ENCODE data around the gene ERG.

Gene ERG

GRCh38 chr21:38434913-38435533, 63.3 kb downstream of the ERG start:
- no peak for DNase-seq (ENCODE audit: low read depth in 2 of 2)

- no peak for DNase-seq (ENCODE audit: low read depth in 2 of 2)
Observed at GRCh38 chr21:38433471-38433870, 64.8 kb downstream of the ERG start.

- no peak for DNase-seq (ENCODE audit: low read depth in 2 of 2)
Observed at GRCh38 chr21:38430401-38430984, 67.8 kb downstream of the ERG start.

GRCh38 chr21:38429011-38429410, 69.3 kb downstream of the ERG start:
- DNase-seq (ENCODE audit: low read depth in 2 of 2) = no peak

GRCh38 chr21:38428211-38428610, 70.1 kb downstream of the ERG start:
- DNase-seq (ENCODE audit: low read depth in 2 of 2) = no peak

GRCh38 chr21:38424305-38425019, 73.8 kb downstream of the ERG start:
- no peak for DNase-seq (ENCODE audit: low read depth in 2 of 2)

GRCh38 chr21:38422082-38422481, 76.2 kb downstream of the ERG start:
- DNase-seq (ENCODE audit: low read depth in 2 of 2) = no peak

GRCh38 chr21:38420140-38420539, 78.1 kb downstream of the ERG start:
- no peak for DNase-seq (ENCODE audit: low read depth in 2 of 2)

GRCh38 chr21:38417726-38418125, 80.6 kb downstream of the ERG start:
- no peak for DNase-seq (ENCODE audit: low read depth in 2 of 2)

- DNase-seq (ENCODE audit: low read depth in 2 of 2) = no peak
Observed at GRCh38 chr21:38416791-38417190, 81.5 kb downstream of the ERG start.

GRCh38 chr21:38413958-38414548, 84.2 kb downstream of the ERG start:
- no peak for DNase-seq (ENCODE audit: low read depth in 2 of 2)

- DNase-seq (ENCODE audit: low read depth in 2 of 2) = no peak
Observed at GRCh38 chr21:38410466-38410865, 87.8 kb downstream of the ERG start.

- DNase-seq (ENCODE audit: low read depth in 2 of 2) = no peak
Observed at GRCh38 chr21:38409907-38410306, 88.4 kb downstream of the ERG start.

GRCh38 chr21:38404177-38404576, 94.1 kb downstream of the ERG start:
- no peak for DNase-seq (ENCODE audit: low read depth in 2 of 2)

GRCh38 chr21:38402795-38403194, 95.5 kb downstream of the ERG start:
- DNase-seq (ENCODE audit: low read depth in 2 of 2) = no peak

- DNase-seq (ENCODE audit: low read depth in 2 of 2) = no peak
Observed at GRCh38 chr21:38402291-38402690, 96.0 kb downstream of the ERG start.

GRCh38 chr21:38401191-38401926, 96.9 kb downstream of the ERG start:
- DNase-seq (ENCODE audit: low read depth in 2 of 2) = no peak

- no peak for DNase-seq (ENCODE audit: low read depth in 2 of 2)
Observed at GRCh38 chr21:38400195-38400919, 97.9 kb downstream of the ERG start.

GRCh38 chr21:38399103-38399502, 99.2 kb downstream of the ERG start:
- DNase-seq (ENCODE audit: low read depth in 2 of 2) = no peak

GRCh38 chr21:38396325-38396724, 102.0 kb downstream of the ERG start:
- DNase-seq (ENCODE audit: low read depth in 2 of 2) = no peak

- no peak for DNase-seq (ENCODE audit: low read depth in 2 of 2)
Observed at GRCh38 chr21:38395581-38395980, 102.7 kb downstream of the ERG start.

- no peak for DNase-seq (ENCODE audit: low read depth in 2 of 2)
Observed at GRCh38 chr21:38392661-38393060, 105.6 kb downstream of the ERG start.

Data from stimulated activated CD4-positive, alpha-beta T cell treated with anti-CD3 and anti-CD28 coated beads, Interleukin-1b, Interleukin-23, amount 100 ng/mL, for 1 hour (primary cell).